IMR-90 (cell line): ENCODE measurements around the gene ZFP57. TPM values are rescaled to one million over a fixed set of nuclear protein-coding genes. Genes with fewer than 3 reads are reported as not detected.

ENCODE experiments used
- ATAC-seq: fragments of 200-7000 bp; cut with Tn5 transposase; 2 replicates; pipeline ENCODE4 v1.9.1; 2020; ENCODE audit warnings: low read depth, mild to moderate bottlenecking, moderate library complexity
- BruUV-seq: library from RNA; stranded (reverse); fragments of 400-500 nt; replicated peaks from 2 replicates; lab custom pipeline; 2021; lab: Mats Ljungman, UMichigan
- CTCF ChIA-PET: fragments of 300-600 bp; formaldehyde crosslinking; extraction: SDS; loops from one replicate; lab custom pipeline; 2021; ENCODE audit warnings: antibody characterized with exemption; lab: Yijun Ruan, JAX
- POLR2A ChIA-PET: fragments of 300-600 bp; sonication (Branson Sonifier 250); formaldehyde crosslinking; loops from one replicate; lab custom pipeline; 2022; ENCODE audit warnings: antibody characterized with exemption; ENCODE audit not compliant: unreplicated experiment; lab: Charles Lee
- DNase-seq: peaks from one replicate; pipeline ENCODE4 v3.0.0; 2013
- H2AFZ ChIP-seq: replicated peaks from 2 replicates; pipeline ENCODE3; 2013; ENCODE audit warnings: low read length, mild to moderate bottlenecking; ENCODE audit not compliant: poor library complexity
- H2AK5ac ChIP-seq: 2 replicates; pipeline ENCODE4 v1.6.1; 2013; ENCODE audit warnings: low read depth, low read length, inconsistent platforms
- H2AK9ac ChIP-seq: replicated peaks from 2 replicates; pipeline ENCODE3; 2013; ENCODE audit warnings: mild to moderate bottlenecking, low read depth, low read length, moderate library complexity; ENCODE audit not compliant: poor library complexity
- H2BK120ac ChIP-seq: 2 replicates; pipeline ENCODE4 v1.6.1; 2013; ENCODE audit warnings: low read depth, low read length, inconsistent platforms
- H2BK15ac ChIP-seq: 3 replicates; pipeline ENCODE4 v1.6.1; 2013; ENCODE audit warnings: low read depth, low read length, inconsistent platforms
- H2BK20ac ChIP-seq: 2 replicates; pipeline ENCODE4 v1.6.1; 2013; ENCODE audit warnings: low read depth, mild to moderate bottlenecking, inconsistent platforms, low read length, moderate library complexity
- H2BK5ac ChIP-seq: 2 replicates; pipeline ENCODE4 v1.6.1; 2013; ENCODE audit warnings: mild to moderate bottlenecking, low read depth, low read length, inconsistent platforms; ENCODE audit not compliant: poor library complexity, severe bottlenecking
- H3K14ac ChIP-seq: replicated peaks from 2 replicates; pipeline ENCODE4 v1.6.1; 2013; ENCODE audit warnings: low read depth, low read length, inconsistent platforms
- H3K18ac ChIP-seq: 2 replicates; pipeline ENCODE4 v1.6.1; 2013; ENCODE audit warnings: low read depth, low read length, control low read depth
- H3K23ac ChIP-seq: 2 replicates; pipeline ENCODE4 v1.6.1; 2013; ENCODE audit warnings: low read depth, low read length, inconsistent platforms
- H3K27ac ChIP-seq: 2 replicates; pipeline ENCODE4 v1.5.1; 2013; ENCODE audit warnings: mild to moderate bottlenecking, control low read depth, low read length; ENCODE audit not compliant: insufficient read depth
- H3K27me3 ChIP-seq: 2 replicates; pipeline ENCODE4 v1.6.1; 2013; ENCODE audit warnings: low read length; ENCODE audit not compliant: control insufficient read depth, insufficient read depth
- H3K36me3 ChIP-seq: 2 replicates; pipeline ENCODE4 v1.6.1; 2013; ENCODE audit warnings: low read length, mixed read lengths; ENCODE audit not compliant: control insufficient read depth, insufficient read depth
- H3K4ac ChIP-seq: 2 replicates; pipeline ENCODE4 v1.6.1; 2013; ENCODE audit warnings: low read depth, low read length, inconsistent platforms
- H3K4me1 ChIP-seq: 2 replicates; pipeline ENCODE4 v1.6.1; 2013; ENCODE audit warnings: low read length, mixed read lengths; ENCODE audit not compliant: control insufficient read depth, insufficient read depth
- H3K4me2 ChIP-seq: 2 replicates; pipeline ENCODE4 v1.6.1; 2013; ENCODE audit warnings: low read depth, mild to moderate bottlenecking, control low read depth, low read length, moderate library complexity
- H3K4me3 ChIP-seq: 2 replicates; pipeline ENCODE4 v1.5.1; 2013; ENCODE audit warnings: low read depth, mild to moderate bottlenecking, control low read depth, low read length, moderate library complexity; ENCODE audit not compliant: insufficient read depth
- H3K56ac ChIP-seq: 2 replicates; pipeline ENCODE4 v1.6.1; 2013; ENCODE audit warnings: low read length, inconsistent platforms; ENCODE audit not compliant: insufficient read depth; ENCODE audit errors: extremely low read depth
- H3K79me1 ChIP-seq, 2 experiments: 2 replicates each; pipeline ENCODE4 v1.6.1; 2013; ENCODE audit warnings: low read length in 2 of 2, inconsistent platforms in 1 of 2, low read depth in 1 of 2
- H3K9ac ChIP-seq: 2 replicates; pipeline ENCODE4 v1.6.1; 2013; ENCODE audit warnings: low read depth, low read length, control low read depth
- H3K9me1 ChIP-seq: 2 replicates; pipeline ENCODE4 v1.6.1; 2013; ENCODE audit warnings: low read length, inconsistent platforms; ENCODE audit not compliant: insufficient read depth
- H3K9me3 ChIP-seq: 2 replicates; pipeline ENCODE4 v1.6.1; 2013; ENCODE audit warnings: low read length; ENCODE audit not compliant: control insufficient read depth, insufficient read depth
- H4K20me1 ChIP-seq: 2 replicates; pipeline ENCODE4 v1.6.1; 2013; ENCODE audit warnings: low read length, inconsistent platforms; ENCODE audit not compliant: insufficient read depth
- H4K5ac ChIP-seq: 2 replicates; pipeline ENCODE4 v1.6.1; 2013; ENCODE audit warnings: mild to moderate bottlenecking, low read depth, low read length, control low read depth
- H4K8ac ChIP-seq, 2 experiments: 2 replicates each; pipeline ENCODE4 v1.6.1; 2013; ENCODE audit warnings: low read depth in 2 of 2, low read length in 2 of 2, control low read depth in 1 of 2, inconsistent platforms in 1 of 2
- H4K91ac ChIP-seq: 2 replicates; pipeline ENCODE4 v1.6.1; 2013; ENCODE audit warnings: low read depth, low read length, inconsistent platforms; ENCODE audit not compliant: insufficient read depth
- CHD1 ChIP-seq: IDR thresholded peaks from 2 replicates; pipeline ENCODE4 v1.6.1; 2012; ENCODE audit warnings: low read depth, low read length, improper control_type of control experiment
- CTCF ChIP-seq: conservative IDR thresholded peaks from 2 replicates; pipeline ENCODE4 v1.5.1; 2012; ENCODE audit warnings: mild to moderate bottlenecking, low read depth, low read length, improper control_type of control experiment
- ELK1 ChIP-seq: fragments of 150-350 bp; IDR thresholded peaks from 2 replicates; pipeline ENCODE4 v1.6.1; 2016; ENCODE audit warnings: low read depth, mild to moderate bottlenecking, low read length, moderate library complexity, borderline replicate concordance
- MAZ ChIP-seq: IDR thresholded peaks from 2 replicates; pipeline ENCODE4 v1.6.1; 2012; ENCODE audit warnings: low read depth, mild to moderate bottlenecking, low read length, improper control_type of control experiment, moderate library complexity, borderline replicate concordance
- MXI1 ChIP-seq: IDR thresholded peaks from 2 replicates; pipeline ENCODE4 v1.6.1; 2012; ENCODE audit warnings: low read depth, mild to moderate bottlenecking, low read length, moderate library complexity, borderline replicate concordance
- RAD21 ChIP-seq: IDR thresholded peaks from 2 replicates; pipeline ENCODE4 v1.6.1; 2012; ENCODE audit warnings: low read length, improper control_type of control experiment
- RFX5 ChIP-seq: IDR thresholded peaks from 2 replicates; pipeline ENCODE4 v1.8.0; 2012; ENCODE audit warnings: low read depth, mild to moderate bottlenecking, low read length, moderate library complexity
- SMC3 ChIP-seq: fragments of 150-350 bp; IDR thresholded peaks from 2 replicates; pipeline ENCODE4 v1.6.1; 2016; ENCODE audit warnings: low read depth, mild to moderate bottlenecking, antibody characterized with exemption, low read length, moderate library complexity
- WGBS, 2 experiments: methylation state at CpG; one replicate each; pipeline versions ENCODE4 v1.1.5 to v1.1.7; 2013; ENCODE audit warnings: missing lambda C conversion rate in 2 of 2; ENCODE audit not compliant: insufficient read length in 1 of 2; ENCODE audit errors: extremely low coverage in 2 of 2; 5-methylcytosine and 5-hydroxymethylcytosine counted together
- dilution Hi-C: fragments of 300-500 bp; cut with HindIII; formaldehyde crosslinking; loops from one replicate; pipeline ENCODE4 v1.14.3; 2018; ENCODE audit warnings: low sequenced_read_pairs; ENCODE audit not compliant: unreplicated experiment
- in situ Hi-C: fragments of 300-500 bp; cut with MboI; formaldehyde crosslinking; loops from 3 replicates; pipeline ENCODE4 v1.14.3; 2019; ENCODE audit warnings: low sequenced_read_pairs, inconsistent platforms, mixed read lengths
- intact Hi-C: fragments of 100-400 bp; cut with micrococcal nuclease; formaldehyde crosslinking; loops from 2 replicates; pipeline ENCODE4 v1.10.0; 2022
- polyA plus RNA-seq, 3 experiments: library from polyadenylated mRNA; depleted of rRNA; stranded (reverse); fragments of >200 nt; gene quantifications; 2 replicates each; pipeline ENCODE4 v1.2.3, GENCODE V29; 2012; ENCODE audit warnings: low replicate concordance in 1 of 3
- total RNA-seq: library from RNA; depleted of rRNA; stranded (reverse); fragments of >200 nt; gene quantifications from 2 replicates; pipeline ENCODE4 v1.2.3, GENCODE V29; 2012

The ZFP57 gene
- total and polyA plus RNA-seq, 2 of the 4 experiments (the other 2 are of a cell fraction), result not detected

- in situ Hi-C loops, result no loop called here
- H3K9me3 ChIP-seq, result no peaks in the 10 kb centered on the region
- ATAC-seq, result peak; percentile 48
- peak overlapping the region; percentile 49 for H2BK5ac ChIP-seq
- H3K36me3 ChIP-seq, result peaks cover 2% of the 10 kb centered on the region; the same call in 1 of the 2 replicates
- no peak overlapping the region for H2BK20ac ChIP-seq
- BruUV-seq, result no TSS peak
- CTCF ChIA-PET, result no interaction called here
- H4K91ac ChIP-seq, result peak overlapping the region; percentile 56
- peak overlapping the region; percentile 74 to 88; a peak in 3 of 4 replicates for H4K8ac ChIP-seq
- peaks cover 14% of the 10 kb centered on the region for H3K4me1 ChIP-seq
- peak overlapping the region; percentile 72; the same call in 1 of the 3 replicates for H2BK15ac ChIP-seq
- H3K18ac ChIP-seq, result peak overlapping the region; percentile 58
- no peaks in the 10 kb centered on the region for H3K27me3 ChIP-seq
- peak overlapping the region; percentile 29 for H3K14ac ChIP-seq
- peaks cover 14% of the 10 kb centered on the region for H3K9me1 ChIP-seq
- H3K56ac ChIP-seq, result peak overlapping the region; percentile 71; the same call in 1 of the 2 replicates
- peaks cover 26 to 61% of the 10 kb centered on the region in 2 experiments; a peak in 3 of 4 replicates for H3K79me1 ChIP-seq
- peak; percentile 73 for DNase-seq
- peak overlapping the region; percentile 93 for H3K4me2 ChIP-seq
- peak overlapping the region; percentile 55 for H3K23ac ChIP-seq
- dilution Hi-C loops, result no loop called here
- H3K9ac ChIP-seq, result peak overlapping the region; percentile 88
- POLR2A ChIA-PET, result interaction anchor here (0.6 kb wide), 2 partner anchors 11 to 914 kb away, joined by 4 to 14 read pairs; no protein-coding TSS in a partner anchor
- intact Hi-C loops, result no loop called here
- WGBS, 2 experiments, result 0% methylated on average over 4 of the region's 32 CpGs; no CpG with 5 or more reads in 1 of the 2 experiments
- H2AFZ ChIP-seq, result peak overlapping the region; percentile 96
- peak overlapping the region; percentile 63 for H3K4me3 ChIP-seq
- peak overlapping the region; percentile 90 for H2AK5ac ChIP-seq
- H2BK120ac ChIP-seq, result peak overlapping the region; percentile 68; the same call in 1 of the 2 replicates
- TF ChIP-seq CTCF (peak; percentile 75), RAD21 (peak; percentile 56), SMC3 (peak; percentile 25; the same call in 1 of the 2 replicates), RFX5 (no peak; the same call in 1 of the 2 replicates), CHD1 (no peak), ELK1 (no peak), MXI1 (peak; percentile 67; the same call in 1 of the 2 replicates), MAZ (peak; percentile 51; the same call in 1 of the 2 replicates)
- H2AK9ac ChIP-seq, result peak overlapping the region; percentile 59
- H4K20me1 ChIP-seq, result peaks cover 4% of the 10 kb centered on the region
- peak overlapping the region; percentile 90 for H3K27ac ChIP-seq
- H4K5ac ChIP-seq, result peak overlapping the region; percentile 16; the same call in 1 of the 2 replicates
- peak overlapping the region; percentile 70 for H3K4ac ChIP-seq
Observed at GRCh38 chr6:29628419-29629281, 52.3 kb downstream of the ZFP57 start.
